ENCODE results near the gene PDE6A. TPM values are rescaled to one million over a fixed set of nuclear protein-coding genes. Genes with fewer than 3 reads are reported as not detected.

Gene PDE6A
- total RNA-seq, 1 experiment from 2014 or later = not detected

DNA sequence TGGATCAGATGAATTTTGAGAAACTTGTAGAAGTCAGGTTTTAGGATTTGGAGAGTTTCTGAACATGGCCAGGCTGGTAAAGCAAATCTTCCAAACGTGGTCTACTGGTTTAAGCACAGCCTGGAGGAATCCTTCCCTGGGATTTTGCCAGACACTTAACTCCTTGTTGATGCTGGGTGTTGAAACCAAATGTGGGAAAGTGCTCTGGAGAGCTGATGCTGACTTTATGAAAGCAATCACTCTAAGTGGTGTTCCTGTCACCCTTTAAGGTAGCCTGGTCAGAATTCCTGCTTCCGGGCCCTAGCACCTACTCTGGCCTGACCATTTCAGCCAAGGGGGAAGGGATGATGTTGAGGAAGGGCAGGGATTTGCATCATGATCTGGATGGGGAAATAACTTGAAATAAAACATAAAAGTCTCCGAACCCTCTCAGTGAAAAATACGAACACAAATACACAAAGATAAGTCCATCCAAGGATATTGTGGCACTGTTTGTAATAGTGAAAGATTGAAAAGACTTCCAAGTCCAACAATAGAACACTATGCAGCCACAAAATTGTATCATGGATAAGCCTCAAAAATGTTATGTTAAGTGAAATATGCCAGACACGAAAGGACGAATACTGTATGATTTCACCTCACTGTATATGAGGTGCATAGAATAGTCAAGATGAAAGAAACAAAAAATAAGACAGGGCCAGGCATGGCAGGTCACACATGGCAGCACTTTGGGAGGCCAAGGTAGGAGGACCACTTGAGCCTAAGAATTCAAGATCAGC, 57.7 kb downstream of the PDE6A start:
- no peaks in the 10 kb centered on the region for H3K27me3 Mint-ChIP-seq (ENCODE audit: low read depth)
- Histone ChIP-seq H4K5ac (ENCODE audit: insufficient read length, low read depth, low read length) (no peak overlapping the region), H3K18ac (ENCODE audit: insufficient read length, low read depth, low read length) (no peak overlapping the region), H2BK5ac (ENCODE audit: insufficient read length, low read length) (no peak overlapping the region), H2BK12ac (ENCODE audit: insufficient read length, low read depth, low read length) (no peak overlapping the region), H3K79me1 (ENCODE audit: insufficient read depth, low read depth, low read length, poor library complexity, severe bottlenecking) (no peaks in the 10 kb centered on the region), H2BK120ac (ENCODE audit: low read depth, low read length, poor library complexity, severe bottlenecking) (no peak overlapping the region), H4K91ac (ENCODE audit: insufficient read length, low read depth, low read length) (no peak overlapping the region), H3K4me2 (ENCODE audit: insufficient read depth, insufficient read length, low read length) (no peak overlapping the region), H3K79me2 (ENCODE audit: insufficient read depth, low read length) (no peaks in the 10 kb centered on the region), H2BK20ac (ENCODE audit: low read depth, low read length, poor library complexity, severe bottlenecking) (no peak overlapping the region), H2AFZ (ENCODE audit: low read length) (no peak overlapping the region), H4K20me1 (ENCODE audit: control insufficient read depth, insufficient read depth, insufficient read length) (no peaks in the 10 kb centered on the region), H4K8ac (replicated peaks; ENCODE audit: insufficient read length, low read depth, low read length) (no peak overlapping the region), H3K4me1 (ENCODE audit: insufficient read depth, low read length) (no peaks in the 10 kb centered on the region), H3T11ph (ENCODE audit: low read length) (no peak overlapping the region), H3K14ac (ENCODE audit: insufficient read depth, low read length) (no peak overlapping the region), H3K23me2 (ENCODE audit: insufficient read length, low read depth, low read length, poor library complexity, severe bottlenecking) (no peaks in the 10 kb centered on the region), H3K4ac (ENCODE audit: low read depth, low read length) (no peak overlapping the region), H3K27ac (ENCODE audit: insufficient read length, low read depth, low read length) (no peak overlapping the region), H2BK15ac (ENCODE audit: low read depth, low read length) (no peak overlapping the region), H3K9me3 (ENCODE audit: control insufficient read depth, low read depth, low read length) (no peaks in the 10 kb centered on the region), H3K9ac (ENCODE audit: extremely low read depth, insufficient read length, low read length) (no peak overlapping the region), H3K27me3 (ENCODE audit: insufficient read depth, low read length) (no peaks in the 10 kb centered on the region), H2AK5ac (ENCODE audit: insufficient read length, low read length) (no peak overlapping the region), H3K56ac (ENCODE audit: insufficient read length, low read depth, low read length) (no peak overlapping the region), H3K23ac (ENCODE audit: insufficient read length, low read depth, low read length) (no peak overlapping the region)
- H3K4me3 Mint-ChIP-seq = no peak overlapping the region
- no peaks in the 10 kb centered on the region for H3K36me3 Mint-ChIP-seq (ENCODE audit: insufficient read depth in 1 of 3, low read depth in 3 of 3)
- no CpG with 5 or more reads among the region's 6 CpGs for WGBS (ENCODE audit: extremely low coverage, insufficient read length, low lambda C conversion rate)
- TF ChIP-seq, protein P1, sequence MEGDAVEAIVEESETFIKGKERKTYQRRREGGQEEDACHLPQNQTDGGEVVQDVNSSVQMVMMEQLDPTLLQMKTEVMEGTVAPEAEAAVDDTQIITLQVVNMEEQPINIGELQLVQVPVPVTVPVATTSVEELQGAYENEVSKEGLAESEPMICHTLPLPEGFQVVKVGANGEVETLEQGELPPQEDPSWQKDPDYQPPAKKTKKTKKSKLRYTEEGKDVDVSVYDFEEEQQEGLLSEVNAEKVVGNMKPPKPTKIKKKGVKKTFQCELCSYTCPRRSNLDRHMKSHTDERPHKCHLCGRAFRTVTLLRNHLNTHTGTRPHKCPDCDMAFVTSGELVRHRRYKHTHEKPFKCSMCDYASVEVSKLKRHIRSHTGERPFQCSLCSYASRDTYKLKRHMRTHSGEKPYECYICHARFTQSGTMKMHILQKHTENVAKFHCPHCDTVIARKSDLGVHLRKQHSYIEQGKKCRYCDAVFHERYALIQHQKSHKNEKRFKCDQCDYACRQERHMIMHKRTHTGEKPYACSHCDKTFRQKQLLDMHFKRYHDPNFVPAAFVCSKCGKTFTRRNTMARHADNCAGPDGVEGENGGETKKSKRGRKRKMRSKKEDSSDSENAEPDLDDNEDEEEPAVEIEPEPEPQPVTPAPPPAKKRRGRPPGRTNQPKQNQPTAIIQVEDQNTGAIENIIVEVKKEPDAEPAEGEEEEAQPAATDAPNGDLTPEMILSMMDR (conservative IDR thresholded peaks at IDR 0.05) = no peak
- H3K27ac Mint-ChIP-seq = peak overlapping the region in 1 of 3 experiments; percentile 34; a peak in 1 of 7 replicates
- H3K4me1 Mint-ChIP-seq = no peaks in the 10 kb centered on the region
- no peak for DNase-seq
- H3K9me3 Mint-ChIP-seq = no peaks in the 10 kb centered on the region
